HG03064 (cell line): ENCODE data around the gene BECN2.
"Not testable (repeated sequence)": the region's sequence is repeated elsewhere in the genome, so short reads cannot be mapped to it uniquely, and the experiment has no call there.

Experiments used
- ATAC-seq: cut with Tn5 transposase; IDR thresholded peaks from one replicate; pipeline ENCODE4 v1.9.1; 2021; ENCODE audit warnings: low read depth; ENCODE audit not compliant: unreplicated experiment

The BECN2 gene

GRCh38 chr1:241976229-241976628 is 18.7 kb downstream of the BECN2 start:
- ATAC-seq, result no peak

- no peak for ATAC-seq
Observed at GRCh38 chr1:241979071-241979470, 21.5 kb downstream of the BECN2 start.

- ATAC-seq, result no peak
Observed at GRCh38 chr1:241979926-241980325, 22.4 kb downstream of the BECN2 start.

GRCh38 chr1:241985787-241986186 is 28.2 kb downstream of the BECN2 start:
- no peak for ATAC-seq

- ATAC-seq, result not testable (repeated sequence)
Observed at GRCh38 chr1:241988389-241988930, 30.9 kb downstream of the BECN2 start.

- ATAC-seq, result no peak
Observed at GRCh38 chr1:241990040-241990439, 32.5 kb downstream of the BECN2 start.

GRCh38 chr1:241992734-241993133 is 35.2 kb downstream of the BECN2 start:
- ATAC-seq, result no peak

- no peak for ATAC-seq
Observed at GRCh38 chr1:241994171-241994570, 36.6 kb downstream of the BECN2 start.

GRCh38 chr1:241997401-241997998 is 39.9 kb downstream of the BECN2 start:
- ATAC-seq, result no peak

- no peak for ATAC-seq
Observed at GRCh38 chr1:241998412-241998921, 40.9 kb downstream of the BECN2 start.

- no peak for ATAC-seq
Observed at GRCh38 chr1:241999026-241999425, 41.5 kb downstream of the BECN2 start, which contains the start of gene MAP1LC3C. Gene MAP1LC3C, minus strand, starts transcription at chr1:241999098. Its CDS starts 90 bp downstream, at chr1:241999008.

- no peak for ATAC-seq
Observed at GRCh38 chr1:242000434-242000833, 42.9 kb downstream of the BECN2 start.

GRCh38 chr1:242002072-242002471 is 44.5 kb downstream of the BECN2 start:
- no peak for ATAC-seq

- no peak for ATAC-seq
Observed at GRCh38 chr1:242002510-242002909, 44.9 kb downstream of the BECN2 start.

GRCh38 chr1:242004751-242005495 is 47.4 kb downstream of the BECN2 start:
- no peak for ATAC-seq

GRCh38 chr1:242005866-242006535 is 48.4 kb downstream of the BECN2 start:
- ATAC-seq, result no peak

GRCh38 chr1:242006976-242007375 is 49.4 kb downstream of the BECN2 start:
- no peak for ATAC-seq
